Measurements from ENCODE around the gene NMT1.

DNA sequence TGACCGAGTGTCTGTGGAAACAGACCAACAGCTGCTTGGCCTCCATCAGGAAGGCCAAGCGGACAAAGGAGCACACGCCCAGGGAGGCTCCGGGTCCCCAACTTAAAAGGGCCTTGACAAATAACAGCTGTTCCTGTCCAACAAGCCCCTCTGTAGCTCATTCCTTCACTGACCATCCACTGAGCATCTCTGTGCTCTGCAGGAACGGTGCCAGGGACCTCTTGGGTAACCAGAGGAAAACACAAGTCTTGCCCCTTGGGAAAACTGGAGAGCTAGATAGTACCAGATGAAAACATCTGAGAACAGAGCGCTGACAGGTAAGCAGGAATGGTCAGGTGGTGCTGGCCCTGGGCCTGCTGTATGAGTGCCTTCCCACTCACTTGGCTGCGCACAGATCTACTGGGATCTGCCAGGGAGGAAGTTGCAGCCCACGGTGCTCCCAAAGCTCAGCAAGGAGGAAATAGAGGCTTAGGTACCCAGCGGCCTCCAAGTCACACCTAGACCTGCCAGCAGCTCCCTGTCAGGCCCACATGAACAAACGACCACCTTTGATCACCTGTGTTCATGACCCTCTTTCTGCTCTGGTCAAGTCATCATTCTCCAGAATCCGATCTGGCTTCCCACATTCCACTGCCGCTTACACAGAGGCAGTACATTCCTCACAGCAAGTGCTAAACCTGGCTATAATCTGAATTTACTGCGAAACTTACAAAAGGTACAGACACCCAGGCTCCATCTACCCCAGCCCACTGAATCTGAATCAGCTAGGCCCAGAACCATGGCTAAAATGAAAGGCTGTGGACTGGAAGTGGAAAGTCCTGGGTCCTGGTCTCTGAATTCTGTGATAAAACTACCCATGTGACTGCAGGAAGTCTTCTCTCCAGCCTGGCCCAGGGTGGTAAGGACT is 22.1 kb upstream of the NMT1 start:
- TF ChIP-seq EZH2 (IDR thresholded peaks at IDR 0.05) (no peak), POLR2AphosphoS5 (IDR thresholded peaks at IDR 0.05; ENCODE audit: borderline replicate concordance, low read depth, low read length) (no peak)
